B cell (primary cell): Measurements from ENCODE around the gene UPF1. TPM values are rescaled to one million over a fixed set of nuclear protein-coding genes. Genes with fewer than 3 reads are reported as not detected.

Experiments used
- ATAC-seq: fragments of 200-7000 bp; cut with Tn5 transposase; one replicate; pipeline ENCODE4 v1.10.0; 2021; ENCODE audit warnings: low read depth, mild to moderate bottlenecking, moderate number of reproducible peaks, moderate library complexity
- CTCF ChIA-PET: fragments of 350-600 bp; sonication (Branson Sonifier 250); formaldehyde crosslinking; loops from one replicate; lab custom pipeline; 2021; ENCODE audit warnings: antibody characterized with exemption, inconsistent platforms; lab: Charles Lee
- POLR2A ChIA-PET: fragments of 350-600 bp; sonication (Branson Sonifier 250); formaldehyde crosslinking; loops from one replicate; lab custom pipeline; 2021; ENCODE audit warnings: antibody characterized with exemption; lab: Charles Lee
- DNase-seq: peaks from one replicate; pipeline ENCODE4 v3.0.0; 2013
- H2AFZ ChIP-seq: 2 replicates; pipeline ENCODE4 v1.6.1; 2012; ENCODE audit warnings: mild to moderate bottlenecking, low read depth, low read length; ENCODE audit not compliant: insufficient read depth, poor library complexity, severe bottlenecking
- H3K27ac ChIP-seq, 2 donors: 1 replicate in 1 of 2; 2 replicates in 1 of 2; pipeline ENCODE4 v1.5.1; 2012 to 2013; ENCODE audit warnings: low read length in 2 of 2, mild to moderate bottlenecking in 2 of 2, moderate library complexity in 1 of 2
- H3K27me3 ChIP-seq, 4 experiments: fragments of 200-600 bp in 1 of 4; sonication (generic) in 1 of 4; replicated peaks in 1 of 4; 1 replicate in 2 of 4; 2 replicates in 2 of 4; pipeline versions ENCODE4 v1.6.1 to v1.7.0; 2013 to 2016; ENCODE audit warnings: low read length in 3 of 4, mild to moderate bottlenecking in 2 of 4, mixed read lengths in 1 of 4, moderate library complexity in 1 of 4; ENCODE audit not compliant: insufficient read depth in 4 of 4, control insufficient read depth in 3 of 4; ENCODE audit errors: control extremely low read depth in 1 of 4
- H3K36me3 ChIP-seq, 2 experiments: replicated peaks in 1 of 2; 1 replicate in 1 of 2; 2 replicates in 1 of 2; pipeline versions ENCODE4 v1.6.1 to v1.7.1; 2013; ENCODE audit warnings: low read length in 1 of 2; ENCODE audit not compliant: insufficient read depth in 2 of 2, control insufficient read depth in 1 of 2; ENCODE audit errors: control extremely low read depth in 1 of 2, extremely low read depth in 1 of 2
- H3K4me1 ChIP-seq, 2 donors: fragments of 200-600 bp in 1 of 2; sonication (generic) in 1 of 2; 1 replicate in 1 of 2; 2 replicates in 1 of 2; pipeline versions ENCODE4 v1.5.1 to v1.6.1; 2013 to 2017; ENCODE audit warnings: low read length in 2 of 2; ENCODE audit not compliant: control insufficient read depth in 2 of 2, insufficient read depth in 2 of 2
- H3K4me2 ChIP-seq: replicated peaks from 2 replicates; pipeline ENCODE3; 2012; ENCODE audit warnings: mild to moderate bottlenecking, low read depth, low read length; ENCODE audit not compliant: poor library complexity, severe bottlenecking
- H3K4me3 ChIP-seq, 5 experiments: fragments of 200-600 bp in 1 of 5; sonication (generic) in 1 of 5; 1 replicate in 3 of 5; 2 replicates in 2 of 5; pipeline versions ENCODE4 v1.5.1 to v1.7.0; 2011 to 2016; ENCODE audit warnings: low read length in 4 of 5, mild to moderate bottlenecking in 4 of 5, low read depth in 2 of 5, control low read depth in 1 of 5, moderate library complexity in 1 of 5; ENCODE audit not compliant: insufficient read depth in 1 of 5; ENCODE audit errors: control extremely low read depth in 1 of 5, extremely low read depth in 1 of 5
- H3K79me2 ChIP-seq: fragments of 200-600 bp; sonication (generic); one replicate; pipeline ENCODE4 v1.6.0; 2016; ENCODE audit warnings: low read length; ENCODE audit not compliant: control insufficient read depth, insufficient read depth
- H3K9ac ChIP-seq: fragments of 200-600 bp; sonication (generic); 2 replicates; pipeline ENCODE4 v1.6.1; 2017; ENCODE audit warnings: mild to moderate bottlenecking, low read length, moderate library complexity
- H3K9me3 ChIP-seq, 3 donors: one replicate each; pipeline versions ENCODE4 v1.6.1 to v1.7.1; 2013; ENCODE audit warnings: low read length in 2 of 3; ENCODE audit not compliant: control insufficient read depth in 2 of 3, insufficient read depth in 1 of 3; ENCODE audit errors: control extremely low read depth in 1 of 3
- H4K20me1 ChIP-seq: 2 replicates; pipeline ENCODE4 v1.6.0; 2012; ENCODE audit warnings: mild to moderate bottlenecking, low read length; ENCODE audit not compliant: insufficient read depth, control insufficient read depth, poor library complexity, severe bottlenecking
- H3K27ac Mint-ChIP-seq: one replicate; pipeline ENCODE4 v1.8.0; 2021; ENCODE audit warnings: mixed read lengths
- H3K27me3 Mint-ChIP-seq: one replicate; pipeline ENCODE4 v1.8.0; 2021; ENCODE audit warnings: mixed read lengths
- H3K4me1 Mint-ChIP-seq: one replicate; pipeline ENCODE4 v1.8.0; 2021; ENCODE audit warnings: mixed read lengths
- H3K4me3 Mint-ChIP-seq: one replicate; pipeline ENCODE4 v1.8.0; 2021; ENCODE audit warnings: mixed read lengths
- H3K9me3 Mint-ChIP-seq: one replicate; pipeline ENCODE4 v1.8.0; 2022; ENCODE audit warnings: mixed read lengths; ENCODE audit not compliant: insufficient read depth
- EZH2 ChIP-seq: IDR thresholded peaks from 2 replicates; pipeline ENCODE4 v1.6.1; 2012; ENCODE audit warnings: borderline replicate concordance, low read depth, mild to moderate bottlenecking, moderate library complexity, low read length; ENCODE audit not compliant: insufficient read depth, poor library complexity, severe bottlenecking
- WGBS: methylation state at CpG from one replicate; pipeline ENCODE4 v1.1.5; 2013; ENCODE audit warnings: missing lambda C conversion rate; ENCODE audit not compliant: insufficient coverage; 5-methylcytosine and 5-hydroxymethylcytosine counted together
- intact Hi-C: fragments of 100-400 bp; cut with micrococcal nuclease; formaldehyde crosslinking; loops from one replicate; pipeline ENCODE4 v1.10.0; 2022
- polyA plus RNA-seq: library from polyadenylated mRNA; depleted of rRNA; stranded (reverse); fragments of >200 nt; gene quantifications from 2 replicates; pipeline ENCODE4 v1.2.3, GENCODE V29; 2012
- total RNA-seq, 2 donors: library from RNA; stranded (reverse); fragments of 120-200 nt in 1 of 2; gene quantifications; 1 replicate in 1 of 2; 2 replicates in 1 of 2; pipeline versions ENCODE4 v1.2.3 to v1.2.4, GENCODE V29; 2013 to 2022
- TF ChIP-seq, protein P1 (sequence below): fragments of 200-600 bp; IDR thresholded peaks from one replicate; pipeline ENCODE4 v1.8.0; 2022; ENCODE audit warnings: antibody characterized with exemption, mild to moderate bottlenecking

UPF1 gene
- total and polyA plus RNA-seq, 2 donors (not counting 1 experiment from before 2014, with no cell fraction given), result 51.9 to 98.6 TPM

DNA sequence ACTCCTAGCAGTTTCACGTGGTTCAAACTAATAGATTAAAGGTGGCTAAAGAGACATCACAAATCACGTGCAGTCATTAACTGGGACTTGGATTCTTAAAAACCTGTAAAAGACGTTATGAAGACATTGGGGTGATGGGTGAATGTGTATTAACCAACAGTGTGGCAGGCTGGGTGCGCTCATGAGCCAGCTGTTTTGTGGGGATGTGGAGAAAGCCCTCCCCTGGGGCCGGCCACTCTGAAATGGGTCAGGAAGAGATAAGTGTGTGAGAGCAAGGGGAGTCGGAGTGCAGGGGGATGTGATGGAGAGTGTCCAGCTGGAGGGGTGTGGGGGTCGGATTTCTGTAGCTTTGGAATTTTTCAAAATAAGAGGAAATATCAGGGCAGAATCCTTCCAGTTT, 10.4 kb downstream of the UPF1 start:
- Mint-ChIP-seq H3K27me3 (no peaks in the 10 kb centered on the region), H3K4me3 (peak overlapping the region; percentile 18), H3K9me3 (no peaks in the 10 kb centered on the region), H3K4me1 (peaks cover 77% of the 10 kb centered on the region), H3K27ac (no peak overlapping the region)
- H3K4me1 ChIP-seq, result peaks cover 11 to 50% of the 10 kb centered on the region in 2 donors
- peaks cover 100% of the 10 kb centered on the region for H3K79me2 ChIP-seq
- ChIA-PET CTCF (interaction anchor here (0.7 to 0.9 kb wide), 2 partner anchors 255 to 371 kb away, joined by 3 to 4 read pairs; no protein-coding TSS in a partner anchor), POLR2A (no interaction called here)
- 80% methylated on average over 6 of the region's 7 CpGs for WGBS
- H3K9me3 ChIP-seq, result no peaks in the 10 kb centered on the region
- DNase-seq, result no peak
- H3K27ac ChIP-seq, result no peak overlapping the region
- no peaks in the 10 kb centered on the region for H3K27me3 ChIP-seq
- intact Hi-C loops, result no loop called here
- no peak overlapping the region for H3K4me3 ChIP-seq
- H4K20me1 ChIP-seq, result peaks cover 99% of the 10 kb centered on the region
- no peak overlapping the region for H3K9ac ChIP-seq
- H2AFZ ChIP-seq, result no peak overlapping the region
- H3K4me2 ChIP-seq, result no peak overlapping the region
- TF ChIP-seq EZH2, result no peak
- TF ChIP-seq, protein P1, sequence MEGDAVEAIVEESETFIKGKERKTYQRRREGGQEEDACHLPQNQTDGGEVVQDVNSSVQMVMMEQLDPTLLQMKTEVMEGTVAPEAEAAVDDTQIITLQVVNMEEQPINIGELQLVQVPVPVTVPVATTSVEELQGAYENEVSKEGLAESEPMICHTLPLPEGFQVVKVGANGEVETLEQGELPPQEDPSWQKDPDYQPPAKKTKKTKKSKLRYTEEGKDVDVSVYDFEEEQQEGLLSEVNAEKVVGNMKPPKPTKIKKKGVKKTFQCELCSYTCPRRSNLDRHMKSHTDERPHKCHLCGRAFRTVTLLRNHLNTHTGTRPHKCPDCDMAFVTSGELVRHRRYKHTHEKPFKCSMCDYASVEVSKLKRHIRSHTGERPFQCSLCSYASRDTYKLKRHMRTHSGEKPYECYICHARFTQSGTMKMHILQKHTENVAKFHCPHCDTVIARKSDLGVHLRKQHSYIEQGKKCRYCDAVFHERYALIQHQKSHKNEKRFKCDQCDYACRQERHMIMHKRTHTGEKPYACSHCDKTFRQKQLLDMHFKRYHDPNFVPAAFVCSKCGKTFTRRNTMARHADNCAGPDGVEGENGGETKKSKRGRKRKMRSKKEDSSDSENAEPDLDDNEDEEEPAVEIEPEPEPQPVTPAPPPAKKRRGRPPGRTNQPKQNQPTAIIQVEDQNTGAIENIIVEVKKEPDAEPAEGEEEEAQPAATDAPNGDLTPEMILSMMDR, result no peak
- H3K36me3 ChIP-seq, result peaks cover 1 to 23% of the 10 kb centered on the region in 2 experiments
- no peak for ATAC-seq

DNA sequence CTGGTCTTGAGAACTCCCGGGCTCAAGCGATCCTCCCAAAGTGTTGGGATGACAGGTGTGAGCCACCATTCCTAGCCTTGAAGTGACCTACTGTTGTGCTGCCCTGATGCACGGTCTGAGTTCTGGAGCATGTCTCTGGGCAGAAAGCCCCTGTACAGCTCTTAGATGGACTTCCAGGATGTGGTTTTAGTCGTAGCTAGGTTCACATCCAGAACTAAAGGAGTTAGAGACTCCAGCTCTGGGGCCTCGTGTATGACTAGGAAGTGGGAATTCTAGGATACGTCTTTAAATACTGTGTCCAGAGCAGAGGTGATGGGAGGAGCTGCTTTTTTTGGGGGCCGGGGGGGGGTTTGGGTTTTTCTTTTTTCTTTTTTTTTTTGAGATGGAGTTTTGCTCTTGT, 12.2 kb downstream of the UPF1 start:
- Histone ChIP-seq H3K27me3 (no peaks in the 10 kb centered on the region), H3K4me3 (no peak overlapping the region), H3K9me3 (no peaks in the 10 kb centered on the region), H3K4me2 (peak overlapping the region; percentile 8), H3K36me3 (peaks cover 0 to 23% of the 10 kb centered on the region in 2 experiments), H3K4me1 (peaks cover 23 to 59% of the 10 kb centered on the region in 2 donors), H4K20me1 (peaks cover 100% of the 10 kb centered on the region), H2AFZ (no peak overlapping the region), H3K27ac (no peak overlapping the region), H3K9ac (no peak overlapping the region), H3K79me2 (peaks cover 100% of the 10 kb centered on the region)
- ChIA-PET CTCF (interaction anchor here (0.6 to 6.3 kb wide), 6 partner anchors 11 to 356 kb away, joined by 3 to 47 read pairs (median 4); partner anchors contain the start of genes ELL and UPF1), POLR2A (no interaction called here)
- WGBS, result 76% methylated on average over 4 of the region's 7 CpGs
- ATAC-seq, result no peak
- TF ChIP-seq EZH2, result no peak
- TF ChIP-seq, protein P1, result no peak
- Mint-ChIP-seq H3K4me3 (no peak overlapping the region), H3K27ac (no peak overlapping the region), H3K27me3 (no peaks in the 10 kb centered on the region), H3K9me3 (no peaks in the 10 kb centered on the region), H3K4me1 (peaks cover 79% of the 10 kb centered on the region)
- no peak for DNase-seq
- intact Hi-C loops, result no loop called here
